Effector CD4-positive, alpha-beta T cell (primary cell): ENCODE data around the gene AFAP1L1.

Experiments used
- DNase-seq: peaks from one replicate; pipeline ENCODE4 v3.0.0-alpha.2; 2020

Gene AFAP1L1

GRCh38 chr5:149355688-149356087, 84.0 kb downstream of the AFAP1L1 start:
- DNase-seq, result no peak

GRCh38 chr5:149356391-149356790, 84.7 kb downstream of the AFAP1L1 start:
- DNase-seq, result no peak

GRCh38 chr5:149357370-149358293, 86.0 kb downstream of the AFAP1L1 start, which contains the start of gene PCYOX1L:
PCYOX1L (plus strand) TSS chr5:149358046; CDS start chr5:149358069, 23 bp downstream.
- DNase-seq, result peak; percentile 92

- peak; percentile 26 for DNase-seq
These were observed 86.6 kb downstream of the AFAP1L1 start for GRCh38 chr5:149358294-149358651.

- no peak for DNase-seq
These were observed 87.3 kb downstream of the AFAP1L1 start for GRCh38 chr5:149358868-149359495.

GRCh38 chr5:149360272-149360671, 88.6 kb downstream of the AFAP1L1 start:
- DNase-seq, result no peak

- DNase-seq, result no peak
These were observed 90.9 kb downstream of the AFAP1L1 start for GRCh38 chr5:149362541-149362940.

- no peak for DNase-seq
These were observed 91.7 kb downstream of the AFAP1L1 start for GRCh38 chr5:149363358-149363757.

- no peak for DNase-seq
These were observed 92.3 kb downstream of the AFAP1L1 start for GRCh38 chr5:149363936-149364335.

GRCh38 chr5:149364719-149365118, 93.1 kb downstream of the AFAP1L1 start:
- no peak for DNase-seq

- DNase-seq, result no peak
These were observed 93.8 kb downstream of the AFAP1L1 start for GRCh38 chr5:149365418-149365817.

GRCh38 chr5:149366169-149366729, 94.6 kb downstream of the AFAP1L1 start:
- no peak for DNase-seq

- peak; percentile 35 for DNase-seq
These were observed 95.8 kb downstream of the AFAP1L1 start for GRCh38 chr5:149367249-149367971.

GRCh38 chr5:149367972-149368645, 96.5 kb downstream of the AFAP1L1 start:
- no peak for DNase-seq

GRCh38 chr5:149370878-149371277, 99.2 kb downstream of the AFAP1L1 start:
- DNase-seq, result no peak

GRCh38 chr5:149371296-149371962, 99.8 kb downstream of the AFAP1L1 start:
- DNase-seq, result peak; percentile 62

GRCh38 chr5:149372076-149372795, 100.6 kb downstream of the AFAP1L1 start:
- no peak for DNase-seq

- no peak for DNase-seq
These were observed 101.3 kb downstream of the AFAP1L1 start for GRCh38 chr5:149372932-149373331.

- DNase-seq, result no peak
These were observed 102.6 kb downstream of the AFAP1L1 start for GRCh38 chr5:149374303-149374702.

GRCh38 chr5:149374801-149375200, 103.1 kb downstream of the AFAP1L1 start:
- no peak for DNase-seq

- no peak for DNase-seq
These were observed 103.8 kb downstream of the AFAP1L1 start for GRCh38 chr5:149375434-149375833.
